Stimulated activated CD8-positive, alpha-beta memory T cell treated with anti-CD3 and anti-CD28 coated beads, Interleukin-2, amount 100 ng/mL, for 1 hour (primary cell): ENCODE data around the gene KSR1.

Experiments used
- DNase-seq, 2 donors: peaks; one replicate each; pipeline ENCODE4 v3.0.0-alpha.2; 2020; ENCODE audit warnings: low read depth in 2 of 2

Gene KSR1

DNA sequence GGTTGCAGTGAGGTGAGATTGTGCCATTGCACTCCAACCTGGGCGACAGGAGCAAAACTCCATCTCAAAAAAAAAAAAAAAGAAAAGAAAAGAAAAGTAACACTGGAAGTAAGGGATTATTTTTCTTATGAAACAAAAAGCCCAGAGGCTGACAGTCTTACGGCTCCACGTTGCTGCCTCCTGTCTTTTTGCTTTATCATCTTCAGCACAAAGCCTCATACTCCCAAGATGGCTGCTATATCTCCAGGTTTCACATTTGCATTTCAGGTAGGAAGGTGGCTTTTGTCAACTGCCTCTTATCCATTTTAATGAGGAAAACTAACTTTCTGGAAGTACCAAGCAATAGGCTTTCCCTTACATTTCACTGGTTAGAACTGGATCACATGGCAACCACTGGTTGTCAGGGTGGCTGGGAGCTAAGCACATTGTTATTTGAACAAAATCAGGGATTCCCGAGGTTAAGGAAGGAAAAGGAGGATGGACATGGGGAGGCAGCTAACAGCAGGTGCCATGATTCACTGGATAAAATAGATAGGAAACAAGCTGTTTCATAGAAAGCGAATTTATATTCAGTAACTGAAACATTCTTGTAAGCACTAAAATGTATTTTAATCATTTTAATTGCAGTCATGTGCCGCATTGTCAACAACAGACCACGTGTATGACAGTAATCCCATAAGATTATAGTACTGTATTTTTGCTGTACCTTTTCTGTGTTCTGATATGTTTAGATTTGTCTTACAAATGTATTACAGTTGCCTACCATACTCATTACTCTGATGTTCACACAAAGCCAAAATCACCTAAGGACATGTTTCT is 58.6 kb downstream of the KSR1 start:
- no peak for DNase-seq

DNA sequence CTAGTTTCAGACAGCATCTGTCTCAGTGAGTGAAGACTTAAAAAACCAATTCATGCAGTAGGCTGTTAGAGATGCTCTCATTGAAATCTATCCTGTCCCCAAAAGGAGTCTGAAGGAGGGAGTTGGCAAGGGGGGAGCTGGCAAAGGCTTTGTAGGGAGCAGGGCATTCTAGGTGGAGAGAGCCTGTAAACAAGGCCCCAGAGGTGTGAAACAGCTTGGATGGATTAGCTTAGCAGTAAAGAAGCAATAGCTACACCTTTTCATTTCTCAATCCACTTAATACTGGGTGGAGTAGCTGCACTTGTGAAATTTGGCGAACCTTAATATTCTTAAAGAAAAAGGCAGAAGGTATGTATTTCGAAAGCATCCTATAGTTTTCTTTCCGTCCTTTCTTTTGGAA is 61.8 kb downstream of the KSR1 start:
- DNase-seq = no peak

DNA sequence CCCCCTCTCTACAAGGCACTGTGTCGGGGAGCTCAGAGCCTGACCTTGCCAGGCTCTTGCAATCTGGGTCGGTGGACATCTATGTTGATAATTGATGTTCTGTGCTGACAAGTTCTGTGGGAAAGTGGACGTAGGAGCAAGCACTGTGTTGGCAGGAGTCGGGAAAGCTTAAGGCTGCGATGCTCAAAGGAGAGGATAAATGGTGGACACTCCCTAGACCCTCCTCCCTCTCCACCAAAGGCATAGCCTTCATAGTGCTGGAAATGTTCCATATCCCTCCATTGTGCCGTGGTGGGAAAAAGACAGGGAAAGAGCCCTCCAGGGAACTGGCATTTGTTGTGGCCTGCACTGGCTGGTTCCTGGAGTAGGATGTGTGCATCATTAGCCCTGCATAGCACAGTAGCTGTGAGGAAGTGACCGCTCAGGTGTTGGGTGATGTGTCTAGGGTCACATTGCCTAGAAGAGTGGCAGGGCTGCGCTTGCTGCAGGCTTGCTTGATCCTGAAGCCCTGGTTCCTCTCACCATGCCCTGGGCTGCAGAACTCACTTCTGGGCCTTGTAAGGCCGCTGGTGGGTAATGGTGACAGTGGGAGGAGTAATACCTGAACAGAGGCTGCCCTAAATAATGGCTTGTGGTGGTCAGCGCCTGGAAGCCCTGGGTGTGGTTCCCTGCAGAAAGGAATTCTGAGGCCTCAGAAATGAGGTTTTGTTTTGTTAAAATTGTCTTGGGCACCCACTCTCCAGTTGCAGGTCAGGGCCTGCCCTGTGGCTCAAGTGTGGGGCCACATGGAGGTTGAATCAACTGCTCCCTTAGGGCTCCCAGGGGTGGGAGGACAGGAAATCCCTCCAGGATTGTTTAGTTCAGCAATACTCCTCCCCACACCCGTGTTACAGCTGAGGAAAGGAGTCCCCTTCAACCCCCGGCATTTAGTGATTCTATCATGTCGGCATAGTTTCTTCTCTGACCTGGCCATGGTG is 62.6 kb downstream of the KSR1 start:
- no peak for DNase-seq

- no peak for DNase-seq
Measured at GRCh38 chr17:27519550-27519949, 63.3 kb downstream of the KSR1 start.

DNA sequence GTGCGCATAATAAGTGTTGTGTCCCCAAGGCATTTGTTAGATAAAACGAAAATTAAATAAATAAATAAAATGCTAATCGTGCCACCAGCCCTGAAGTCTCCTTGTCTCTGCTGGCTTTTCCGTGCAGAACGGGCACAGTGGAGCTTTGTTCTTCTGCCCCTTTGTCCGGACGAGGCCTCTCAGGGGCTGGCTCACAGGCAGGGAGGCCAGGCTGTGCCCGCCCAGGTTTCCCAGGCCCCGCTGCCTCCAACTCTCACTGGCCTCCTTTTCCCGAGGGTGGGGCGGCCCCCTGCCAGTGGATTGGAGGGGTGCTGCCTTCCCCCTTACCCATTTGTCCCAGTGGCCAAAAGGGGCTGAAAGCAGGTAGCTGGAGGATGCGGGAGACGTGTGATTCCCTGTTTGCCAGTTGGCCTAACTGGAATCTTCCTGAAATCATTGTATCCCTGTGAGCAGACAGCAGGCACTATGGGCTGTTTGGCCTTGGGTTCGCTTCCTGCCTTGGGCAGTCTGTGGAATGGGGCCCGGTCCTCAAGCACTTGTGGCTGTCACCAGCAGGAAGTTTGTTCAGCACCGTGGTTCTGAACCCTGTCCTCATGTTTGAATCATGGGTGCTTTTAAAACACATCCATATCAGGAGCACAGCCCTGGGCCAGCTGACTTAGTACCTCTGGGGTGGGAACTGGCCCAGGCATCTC is 64.4 kb downstream of the KSR1 start:
- no peak for DNase-seq

GRCh38 chr17:27521281-27522027 is 65.2 kb downstream of the KSR1 start:
- DNase-seq = no peak

DNA sequence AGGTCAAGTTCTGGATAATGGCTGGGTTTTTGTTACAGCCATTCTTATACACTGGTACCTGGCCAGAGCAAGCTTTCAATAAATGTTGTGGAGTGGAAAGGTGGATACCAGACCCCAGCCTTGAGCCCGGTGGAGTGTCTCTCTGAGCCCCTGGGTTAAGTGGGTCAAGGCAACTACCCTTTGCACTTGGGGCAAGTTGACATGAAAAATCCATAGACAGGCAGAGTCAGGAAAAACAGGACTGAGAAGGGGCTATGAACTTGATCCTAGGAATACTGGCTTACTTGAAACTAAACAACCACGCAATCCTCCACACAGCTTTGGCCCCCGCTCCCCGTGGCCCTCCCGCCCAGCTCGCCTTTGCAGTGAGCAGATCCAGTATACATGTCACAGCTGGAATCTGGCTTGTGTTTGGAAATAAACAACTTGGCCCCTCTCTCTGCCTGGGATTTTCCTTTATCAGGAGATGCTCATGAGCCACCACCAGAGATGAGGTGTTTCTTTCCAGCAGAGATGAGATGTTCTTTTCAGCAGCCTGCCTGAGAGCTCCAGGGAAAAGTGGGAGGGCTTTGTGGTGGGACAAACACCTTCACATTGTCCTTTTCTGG is 65.9 kb downstream of the KSR1 start:
- no peak for DNase-seq

- DNase-seq = no peak
Measured at GRCh38 chr17:27523712-27524111, 67.5 kb downstream of the KSR1 start.

DNA sequence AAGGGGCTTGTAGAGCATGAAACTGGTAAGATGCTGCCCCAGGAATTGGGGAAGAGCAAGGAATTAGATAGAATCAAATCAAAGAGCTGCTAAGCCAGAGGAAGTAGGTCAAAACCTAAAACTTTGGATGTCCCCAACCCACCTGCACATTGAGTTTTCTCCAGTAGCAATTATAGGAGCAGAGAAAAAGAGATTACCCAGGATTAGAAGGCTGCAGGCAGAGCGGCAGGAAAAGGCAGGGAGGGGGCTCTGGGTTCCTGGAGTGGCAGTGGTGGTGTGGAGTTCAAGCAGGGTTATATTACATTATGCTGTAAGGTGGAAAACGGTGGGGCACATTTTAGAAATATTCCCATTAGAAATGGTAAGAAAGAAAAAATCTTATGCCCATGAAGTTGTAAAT is 68.3 kb downstream of the KSR1 start:
- DNase-seq = no peak

- no peak for DNase-seq
Measured at GRCh38 chr17:27525316-27525715, 69.1 kb downstream of the KSR1 start.

DNA sequence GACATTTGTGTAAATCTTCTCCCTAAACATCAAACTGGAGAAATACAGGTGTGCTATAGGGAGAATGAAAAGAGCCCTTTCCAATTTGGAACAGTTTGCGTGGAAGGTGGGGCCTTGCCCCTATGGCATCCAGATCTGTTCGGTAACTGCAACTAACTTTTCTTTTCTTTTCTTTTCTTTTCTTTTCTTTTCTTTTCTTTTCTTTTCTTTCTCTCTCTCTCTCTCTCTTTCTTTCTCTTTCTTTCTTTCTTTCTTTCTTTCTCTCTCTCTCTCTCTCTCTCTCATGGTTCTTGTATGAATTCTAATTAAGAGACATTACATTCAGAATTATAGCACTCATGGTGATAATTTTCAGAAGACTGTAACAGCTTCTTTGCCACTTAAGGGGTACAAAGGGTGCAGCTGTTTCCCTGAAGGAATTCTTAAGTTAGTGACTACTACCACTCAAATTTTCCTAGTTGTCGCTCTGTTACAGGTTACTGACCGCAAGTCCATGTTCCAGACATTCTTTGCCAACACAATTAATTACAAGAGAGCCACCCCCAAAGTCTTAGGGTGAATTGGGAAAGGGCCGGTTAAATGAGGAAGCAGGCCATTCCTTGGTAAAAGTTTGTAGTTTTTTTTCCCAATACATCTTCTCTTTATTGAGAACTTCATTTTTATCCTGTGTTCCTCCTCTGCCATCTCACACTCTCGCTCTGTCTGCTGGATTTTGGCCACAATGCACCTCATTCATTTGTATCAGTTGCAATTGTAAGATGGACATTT is 69.8 kb downstream of the KSR1 start:
- no peak for DNase-seq

- DNase-seq = no peak
Measured at GRCh38 chr17:27526604-27527002, 70.4 kb downstream of the KSR1 start.

DNA sequence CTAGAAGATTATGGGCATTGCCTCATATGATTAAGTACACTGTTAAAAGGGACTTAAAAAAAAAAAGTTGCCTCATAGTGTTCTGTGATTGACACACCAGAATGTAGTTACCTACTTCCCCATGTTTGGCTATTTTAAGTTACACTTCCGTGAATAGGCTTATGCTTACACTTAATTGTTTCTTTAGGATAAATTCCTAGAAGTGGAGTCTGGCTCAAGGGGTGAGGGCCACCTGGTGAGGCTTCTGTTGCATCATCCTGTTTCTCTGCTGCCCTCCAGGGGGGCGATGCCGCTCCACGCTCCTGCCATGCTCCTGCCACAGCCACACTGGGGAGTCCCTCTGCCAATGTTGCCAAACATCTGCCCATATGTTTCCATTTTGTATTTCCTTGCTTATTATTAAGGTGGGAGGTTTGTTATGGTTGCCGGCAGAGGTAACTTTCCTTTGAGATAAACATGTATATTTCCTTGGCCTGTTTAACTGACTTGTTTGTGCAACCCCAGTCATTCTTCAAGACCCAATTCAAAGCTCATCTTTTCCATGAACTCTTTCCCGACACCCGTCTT is 73.1 kb downstream of the KSR1 start:
- DNase-seq = no peak

DNA sequence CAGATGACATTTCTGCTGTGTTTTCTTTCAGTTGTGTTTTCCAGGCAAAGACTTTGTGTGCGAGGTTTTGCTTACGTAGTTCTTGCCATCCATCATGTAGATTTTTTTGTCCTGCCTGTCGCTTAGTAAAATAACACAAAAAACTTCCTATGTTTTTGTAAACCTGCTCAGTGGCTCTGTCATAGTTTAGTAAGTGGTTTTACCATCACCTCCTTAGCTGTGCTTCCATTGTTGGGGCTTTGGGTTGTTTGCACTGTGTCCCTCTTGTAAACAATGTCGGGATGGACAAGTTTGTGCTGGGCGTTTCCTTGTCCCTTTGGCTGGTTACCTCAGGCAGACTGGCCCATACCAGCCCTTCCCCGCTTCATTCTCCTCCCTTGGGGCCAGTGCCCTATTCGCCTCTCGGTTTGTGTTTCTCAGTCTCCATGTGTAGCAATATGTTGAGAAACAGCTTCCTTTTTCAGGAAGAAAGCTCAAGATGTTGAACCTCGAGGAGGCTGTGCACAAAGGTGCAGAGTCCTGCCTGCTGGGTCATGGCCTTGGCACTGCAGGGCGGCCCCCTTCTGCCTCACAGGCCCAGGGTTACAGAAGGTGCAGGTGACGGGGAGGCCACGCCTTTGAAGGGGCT is 74.6 kb downstream of the KSR1 start:
- no peak for DNase-seq

- DNase-seq = no peak
Measured at GRCh38 chr17:27531469-27531961, 75.3 kb downstream of the KSR1 start.

DNA sequence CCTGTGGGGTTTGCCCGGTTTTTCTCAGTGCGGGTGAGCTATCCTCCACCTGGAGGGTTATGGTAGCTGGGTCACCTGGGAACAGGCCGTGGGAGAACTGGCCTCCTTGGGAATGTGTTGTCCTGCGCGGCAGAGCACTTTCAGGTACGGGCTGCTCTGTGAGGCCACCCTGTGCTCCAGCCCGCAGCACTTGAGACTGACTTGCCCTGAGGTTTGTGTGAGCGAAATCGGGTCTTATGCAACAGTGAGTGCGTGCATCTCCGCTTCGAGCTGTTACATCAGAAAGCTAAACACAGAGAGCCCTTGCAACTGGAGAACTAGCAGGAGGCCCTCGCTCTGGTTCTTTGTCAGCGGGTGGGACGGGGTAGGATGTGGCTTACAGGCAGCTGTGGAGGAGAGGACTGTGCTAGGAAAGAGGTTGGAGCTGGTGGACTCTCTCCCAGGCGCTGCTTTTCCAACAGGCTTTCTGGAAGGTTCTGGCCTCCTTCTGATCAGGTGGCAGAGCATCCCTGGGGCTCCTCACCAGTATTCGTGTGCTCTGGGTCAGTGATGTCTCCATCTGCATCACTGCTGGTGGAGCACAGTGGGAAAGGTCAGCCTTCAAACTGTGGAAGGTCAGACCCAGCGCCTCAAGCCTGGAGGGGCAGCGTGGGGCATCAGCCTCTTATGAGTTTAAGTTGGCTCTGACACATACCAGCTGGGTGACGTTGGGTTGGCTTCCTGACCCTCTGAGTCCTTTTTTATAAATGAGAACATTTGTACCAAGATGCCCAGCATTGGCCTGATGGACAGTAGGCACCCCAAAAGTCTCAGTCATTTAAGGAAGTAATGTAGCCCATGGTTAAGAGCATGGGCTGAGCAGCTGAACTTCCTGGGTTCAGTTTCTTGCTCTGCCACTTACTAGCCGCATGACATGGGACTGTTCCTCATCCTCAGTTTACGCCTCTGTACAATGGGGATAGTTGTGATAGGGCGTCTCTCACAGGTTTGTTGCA is 76.3 kb downstream of the KSR1 start:
- no peak for DNase-seq

DNA sequence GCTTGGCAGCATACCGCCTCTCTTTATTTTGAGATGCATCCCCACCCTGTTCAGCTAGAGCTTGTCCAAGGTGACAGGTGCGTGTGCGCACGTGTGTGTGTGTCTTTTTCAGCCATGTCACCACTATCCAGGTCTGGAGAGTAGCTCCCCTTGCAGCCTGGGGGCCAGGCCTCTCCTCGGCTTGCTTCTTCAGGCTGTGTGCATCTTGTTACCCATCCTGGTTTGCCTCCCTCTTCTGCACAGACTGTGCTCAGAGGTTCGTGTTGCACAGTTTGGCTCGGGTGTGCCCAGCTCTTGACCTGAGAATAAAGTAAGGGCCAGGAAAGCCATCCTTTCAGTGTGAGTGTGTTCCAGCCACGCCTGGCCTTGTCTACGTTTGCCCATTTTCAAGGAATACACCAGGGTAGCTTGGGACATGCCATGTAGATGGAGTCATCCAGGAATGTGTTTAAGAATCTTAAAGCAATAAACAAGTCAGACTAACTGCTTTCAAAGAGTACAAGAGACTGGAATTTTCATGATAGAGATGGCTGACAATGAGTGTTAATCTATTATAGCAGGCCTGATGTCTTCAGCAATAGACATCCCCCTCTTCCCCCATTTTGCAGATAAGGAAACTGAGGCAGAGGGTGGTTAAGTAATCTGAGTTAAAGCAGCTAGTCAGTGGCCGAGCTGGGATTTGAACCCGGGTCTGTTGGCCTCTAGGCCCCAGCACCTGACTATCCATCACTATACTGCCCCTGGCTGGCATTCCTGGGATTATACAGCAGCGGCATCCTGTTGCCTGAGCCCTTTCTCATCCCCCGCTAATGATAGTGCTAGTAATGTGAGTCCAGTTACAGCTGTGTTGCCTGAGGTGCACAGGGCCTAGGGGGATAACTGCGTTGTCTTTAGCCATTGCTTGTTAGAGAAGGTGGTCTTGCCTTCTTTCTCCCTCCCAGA is 77.9 kb downstream of the KSR1 start:
- DNase-seq = no peak
